B cell (primary cell): Measurements from ENCODE around the gene LYST. TPM values are rescaled to one million over a fixed set of nuclear protein-coding genes. Genes with fewer than 3 reads are reported as not detected.

Source experiments
- ATAC-seq: fragments of 200-7000 bp; cut with Tn5 transposase; one replicate; pipeline ENCODE4 v1.10.0; 2021; ENCODE audit warnings: low read depth, mild to moderate bottlenecking, moderate number of reproducible peaks, moderate library complexity
- CTCF ChIA-PET: fragments of 350-600 bp; sonication (Branson Sonifier 250); formaldehyde crosslinking; loops from one replicate; lab custom pipeline; 2021; ENCODE audit warnings: antibody characterized with exemption, inconsistent platforms; lab: Charles Lee
- POLR2A ChIA-PET: fragments of 350-600 bp; sonication (Branson Sonifier 250); formaldehyde crosslinking; loops from one replicate; lab custom pipeline; 2021; ENCODE audit warnings: antibody characterized with exemption; lab: Charles Lee
- DNase-seq: peaks from one replicate; pipeline ENCODE4 v3.0.0; 2013
- H2AFZ ChIP-seq: 2 replicates; pipeline ENCODE4 v1.6.1; 2012; ENCODE audit warnings: mild to moderate bottlenecking, low read depth, low read length; ENCODE audit not compliant: insufficient read depth, poor library complexity, severe bottlenecking
- H3K27ac ChIP-seq, 2 donors: 1 replicate in 1 of 2; 2 replicates in 1 of 2; pipeline ENCODE4 v1.5.1; 2012 to 2013; ENCODE audit warnings: low read length in 2 of 2, mild to moderate bottlenecking in 2 of 2, moderate library complexity in 1 of 2
- H3K27me3 ChIP-seq, 4 experiments: fragments of 200-600 bp in 1 of 4; sonication (generic) in 1 of 4; replicated peaks in 1 of 4; 1 replicate in 2 of 4; 2 replicates in 2 of 4; pipeline versions ENCODE4 v1.6.1 to v1.7.0; 2013 to 2016; ENCODE audit warnings: low read length in 3 of 4, mild to moderate bottlenecking in 2 of 4, mixed read lengths in 1 of 4, moderate library complexity in 1 of 4; ENCODE audit not compliant: insufficient read depth in 4 of 4, control insufficient read depth in 3 of 4; ENCODE audit errors: control extremely low read depth in 1 of 4
- H3K36me3 ChIP-seq, 2 experiments: replicated peaks in 1 of 2; 1 replicate in 1 of 2; 2 replicates in 1 of 2; pipeline versions ENCODE4 v1.6.1 to v1.7.1; 2013; ENCODE audit warnings: low read length in 1 of 2; ENCODE audit not compliant: insufficient read depth in 2 of 2, control insufficient read depth in 1 of 2; ENCODE audit errors: control extremely low read depth in 1 of 2, extremely low read depth in 1 of 2
- H3K4me1 ChIP-seq, 2 donors: fragments of 200-600 bp in 1 of 2; sonication (generic) in 1 of 2; 1 replicate in 1 of 2; 2 replicates in 1 of 2; pipeline versions ENCODE4 v1.5.1 to v1.6.1; 2013 to 2017; ENCODE audit warnings: low read length in 2 of 2; ENCODE audit not compliant: control insufficient read depth in 2 of 2, insufficient read depth in 2 of 2
- H3K4me2 ChIP-seq: replicated peaks from 2 replicates; pipeline ENCODE3; 2012; ENCODE audit warnings: mild to moderate bottlenecking, low read depth, low read length; ENCODE audit not compliant: poor library complexity, severe bottlenecking
- H3K4me3 ChIP-seq, 5 experiments: fragments of 200-600 bp in 1 of 5; sonication (generic) in 1 of 5; 1 replicate in 3 of 5; 2 replicates in 2 of 5; pipeline versions ENCODE4 v1.5.1 to v1.7.0; 2011 to 2016; ENCODE audit warnings: low read length in 4 of 5, mild to moderate bottlenecking in 4 of 5, low read depth in 2 of 5, control low read depth in 1 of 5, moderate library complexity in 1 of 5; ENCODE audit not compliant: insufficient read depth in 1 of 5; ENCODE audit errors: control extremely low read depth in 1 of 5, extremely low read depth in 1 of 5
- H3K79me2 ChIP-seq: fragments of 200-600 bp; sonication (generic); one replicate; pipeline ENCODE4 v1.6.0; 2016; ENCODE audit warnings: low read length; ENCODE audit not compliant: control insufficient read depth, insufficient read depth
- H3K9ac ChIP-seq: fragments of 200-600 bp; sonication (generic); 2 replicates; pipeline ENCODE4 v1.6.1; 2017; ENCODE audit warnings: mild to moderate bottlenecking, low read length, moderate library complexity
- H3K9me3 ChIP-seq, 3 donors: one replicate each; pipeline versions ENCODE4 v1.6.1 to v1.7.1; 2013; ENCODE audit warnings: low read length in 2 of 3; ENCODE audit not compliant: control insufficient read depth in 2 of 3, insufficient read depth in 1 of 3; ENCODE audit errors: control extremely low read depth in 1 of 3
- H4K20me1 ChIP-seq: 2 replicates; pipeline ENCODE4 v1.6.0; 2012; ENCODE audit warnings: mild to moderate bottlenecking, low read length; ENCODE audit not compliant: insufficient read depth, control insufficient read depth, poor library complexity, severe bottlenecking
- H3K27ac Mint-ChIP-seq: one replicate; pipeline ENCODE4 v1.8.0; 2021; ENCODE audit warnings: mixed read lengths
- H3K27me3 Mint-ChIP-seq: one replicate; pipeline ENCODE4 v1.8.0; 2021; ENCODE audit warnings: mixed read lengths
- H3K4me1 Mint-ChIP-seq: one replicate; pipeline ENCODE4 v1.8.0; 2021; ENCODE audit warnings: mixed read lengths
- H3K4me3 Mint-ChIP-seq: one replicate; pipeline ENCODE4 v1.8.0; 2021; ENCODE audit warnings: mixed read lengths
- H3K9me3 Mint-ChIP-seq: one replicate; pipeline ENCODE4 v1.8.0; 2022; ENCODE audit warnings: mixed read lengths; ENCODE audit not compliant: insufficient read depth
- EZH2 ChIP-seq: IDR thresholded peaks from 2 replicates; pipeline ENCODE4 v1.6.1; 2012; ENCODE audit warnings: borderline replicate concordance, low read depth, mild to moderate bottlenecking, moderate library complexity, low read length; ENCODE audit not compliant: insufficient read depth, poor library complexity, severe bottlenecking
- WGBS: methylation state at CpG from one replicate; pipeline ENCODE4 v1.1.5; 2013; ENCODE audit warnings: missing lambda C conversion rate; ENCODE audit not compliant: insufficient coverage; 5-methylcytosine and 5-hydroxymethylcytosine counted together
- intact Hi-C: fragments of 100-400 bp; cut with micrococcal nuclease; formaldehyde crosslinking; loops from one replicate; pipeline ENCODE4 v1.10.0; 2022
- polyA plus RNA-seq: library from polyadenylated mRNA; depleted of rRNA; stranded (reverse); fragments of >200 nt; gene quantifications from 2 replicates; pipeline ENCODE4 v1.2.3, GENCODE V29; 2012
- total RNA-seq, 2 donors: library from RNA; stranded (reverse); fragments of 120-200 nt in 1 of 2; gene quantifications; 1 replicate in 1 of 2; 2 replicates in 1 of 2; pipeline versions ENCODE4 v1.2.3 to v1.2.4, GENCODE V29; 2013 to 2022
- TF ChIP-seq, protein P1 (sequence below): fragments of 200-600 bp; IDR thresholded peaks from one replicate; pipeline ENCODE4 v1.8.0; 2022; ENCODE audit warnings: antibody characterized with exemption, mild to moderate bottlenecking

LYST gene
- total and polyA plus RNA-seq, 2 donors (not counting 1 experiment from before 2014, with no cell fraction given) = 50.4 to 120 TPM

DNA sequence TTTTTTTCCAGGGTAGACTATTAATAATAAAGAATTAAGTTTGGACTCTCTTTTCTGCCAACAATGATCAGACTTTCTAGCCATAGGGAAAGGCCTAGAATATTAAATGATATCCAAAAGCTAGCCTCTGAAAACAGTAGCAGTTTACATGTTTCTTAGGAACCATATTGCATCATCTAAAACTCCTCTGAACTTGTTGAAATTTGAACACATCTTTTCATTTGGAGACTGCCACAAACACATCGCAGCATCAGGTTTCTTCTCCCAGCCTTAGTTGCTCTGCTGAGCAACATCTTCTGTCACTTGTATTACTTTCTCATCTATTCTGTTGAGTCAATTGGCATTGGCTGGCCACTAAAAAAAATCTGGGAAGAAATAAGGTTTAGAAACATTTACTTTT, 153.9 kb downstream of the LYST start:
- H3K9ac ChIP-seq = no peak overlapping the region
- no peak overlapping the region for H2AFZ ChIP-seq
- TF ChIP-seq EZH2 = no peak
- TF ChIP-seq, protein P1, sequence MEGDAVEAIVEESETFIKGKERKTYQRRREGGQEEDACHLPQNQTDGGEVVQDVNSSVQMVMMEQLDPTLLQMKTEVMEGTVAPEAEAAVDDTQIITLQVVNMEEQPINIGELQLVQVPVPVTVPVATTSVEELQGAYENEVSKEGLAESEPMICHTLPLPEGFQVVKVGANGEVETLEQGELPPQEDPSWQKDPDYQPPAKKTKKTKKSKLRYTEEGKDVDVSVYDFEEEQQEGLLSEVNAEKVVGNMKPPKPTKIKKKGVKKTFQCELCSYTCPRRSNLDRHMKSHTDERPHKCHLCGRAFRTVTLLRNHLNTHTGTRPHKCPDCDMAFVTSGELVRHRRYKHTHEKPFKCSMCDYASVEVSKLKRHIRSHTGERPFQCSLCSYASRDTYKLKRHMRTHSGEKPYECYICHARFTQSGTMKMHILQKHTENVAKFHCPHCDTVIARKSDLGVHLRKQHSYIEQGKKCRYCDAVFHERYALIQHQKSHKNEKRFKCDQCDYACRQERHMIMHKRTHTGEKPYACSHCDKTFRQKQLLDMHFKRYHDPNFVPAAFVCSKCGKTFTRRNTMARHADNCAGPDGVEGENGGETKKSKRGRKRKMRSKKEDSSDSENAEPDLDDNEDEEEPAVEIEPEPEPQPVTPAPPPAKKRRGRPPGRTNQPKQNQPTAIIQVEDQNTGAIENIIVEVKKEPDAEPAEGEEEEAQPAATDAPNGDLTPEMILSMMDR = no peak
- H3K27me3 Mint-ChIP-seq = no peaks in the 10 kb centered on the region
- no peaks in the 10 kb centered on the region for H3K9me3 Mint-ChIP-seq
- no peak overlapping the region for H3K4me3 Mint-ChIP-seq
- no peaks in the 10 kb centered on the region for H3K27me3 ChIP-seq
- H3K4me1 Mint-ChIP-seq = no peaks in the 10 kb centered on the region
- peaks cover 18 to 72% of the 10 kb centered on the region in 2 experiments for H3K36me3 ChIP-seq
- no peaks in the 10 kb centered on the region for H3K4me1 ChIP-seq
- no peaks in the 10 kb centered on the region for H3K9me3 ChIP-seq
- CTCF ChIA-PET = no interaction called here
- no peaks in the 10 kb centered on the region for H4K20me1 ChIP-seq
- POLR2A ChIA-PET = no interaction called here
- no CpG with 5 or more reads among the region's 1 CpG for WGBS
- H3K27ac ChIP-seq = no peak overlapping the region
- H3K4me2 ChIP-seq = no peak overlapping the region
- H3K4me3 ChIP-seq = no peak overlapping the region
- ATAC-seq (no peak), DNase-seq (no peak)
- no peak overlapping the region for H3K27ac Mint-ChIP-seq
- intact Hi-C loops = no loop called here
- H3K79me2 ChIP-seq = no peaks in the 10 kb centered on the region

DNA sequence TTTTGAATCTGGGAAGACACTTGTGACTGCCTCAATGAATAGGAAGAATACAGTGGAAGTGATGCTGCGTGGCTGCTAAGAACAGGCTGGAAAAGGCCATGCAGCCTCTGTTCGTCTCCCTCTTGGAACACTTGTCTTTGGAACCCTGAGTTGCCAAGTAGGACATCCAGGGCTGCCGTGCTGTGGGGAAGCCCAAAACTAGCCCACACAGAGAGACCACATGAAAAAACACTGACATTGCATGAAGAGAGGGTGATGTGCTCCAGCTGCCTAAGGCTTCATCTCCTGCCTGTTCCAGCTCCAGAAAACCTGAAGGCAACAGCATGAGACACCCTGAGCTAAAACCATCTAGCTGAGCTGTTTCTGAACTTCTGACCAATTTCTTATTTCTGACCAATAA, 156.0 kb downstream of the LYST start:
- POLR2A ChIA-PET = no interaction called here
- ATAC-seq = no peak
- H4K20me1 ChIP-seq = no peaks in the 10 kb centered on the region
- CTCF ChIA-PET = interaction anchor here (0.6 to 1.1 kb wide), 3 partner anchors 79 to 807 kb away, joined by 3 read pairs; no protein-coding TSS in a partner anchor
- intact Hi-C loops = no loop called here
- no peaks in the 10 kb centered on the region for H3K4me1 Mint-ChIP-seq
- no peak for TF ChIP-seq EZH2
- TF ChIP-seq, protein P1 = no peak
- H3K27ac ChIP-seq = no peak overlapping the region
- no peaks in the 10 kb centered on the region for H3K9me3 ChIP-seq
- H3K4me3 Mint-ChIP-seq = no peak overlapping the region
- no peak overlapping the region for H3K9ac ChIP-seq
- no peak overlapping the region for H3K27ac Mint-ChIP-seq
- no peak overlapping the region for H3K4me2 ChIP-seq
- no peak for DNase-seq
- no peaks in the 10 kb centered on the region for H3K27me3 ChIP-seq
- H3K79me2 ChIP-seq = no peaks in the 10 kb centered on the region
- no peaks in the 10 kb centered on the region for H3K4me1 ChIP-seq
- 89% methylated on average over 3 of the region's 3 CpGs for WGBS
- H3K36me3 ChIP-seq = peaks cover 16 to 80% of the 10 kb centered on the region in 2 experiments
- no peak overlapping the region for H2AFZ ChIP-seq
- H3K4me3 ChIP-seq = no peak overlapping the region
- H3K9me3 Mint-ChIP-seq = no peaks in the 10 kb centered on the region
- no peaks in the 10 kb centered on the region for H3K27me3 Mint-ChIP-seq
